HFFc6 (cell line): ENCODE measurements around the gene ABI1. TPM values are rescaled to one million over a fixed set of nuclear protein-coding genes. Genes with fewer than 3 reads are reported as not detected.

Source experiments
- DNase-seq: peaks from one replicate; pipeline ENCODE4 v3.0.0-alpha.2; 2018
- H3K27ac Mint-ChIP-seq: 2 replicates; pipeline ENCODE4 v1.8.0; 2020; ENCODE audit warnings: mild to moderate bottlenecking, mixed read lengths
- H3K27me3 Mint-ChIP-seq: 2 replicates; pipeline ENCODE4 v1.8.0; 2021; ENCODE audit warnings: mild to moderate bottlenecking, moderate library complexity, mixed read lengths; ENCODE audit not compliant: insufficient read depth
- H3K36me3 Mint-ChIP-seq: 2 replicates; pipeline ENCODE4 v1.8.0; 2021; ENCODE audit warnings: low read depth, mixed read lengths
- H3K4me1 Mint-ChIP-seq: 2 replicates; pipeline ENCODE4 v1.8.0; 2020; ENCODE audit warnings: low read depth, mixed read lengths
- H3K4me3 Mint-ChIP-seq: 2 replicates; pipeline ENCODE4 v1.8.0; 2020; ENCODE audit warnings: mild to moderate bottlenecking, moderate library complexity, mixed read lengths
- H3K9me3 Mint-ChIP-seq: 2 replicates; pipeline ENCODE4 v1.8.0; 2020; ENCODE audit warnings: mild to moderate bottlenecking, mixed read lengths
- CTCF ChIP-seq: fragments of 200-600 bp; sonication (generic); IDR thresholded peaks from 2 replicates; pipeline ENCODE4 v1.5.0; 2021; ENCODE audit warnings: antibody characterized with exemption, mild to moderate bottlenecking
- total RNA-seq, 6 experiments: library from RNA; stranded (reverse); fragmentation: NEBNext Ultra II Directional; extraction: Animal tissue kit (Norgen Biotek cat#: 25700); gene quantifications; 2 replicates in 1 of 6; 3 replicates in 5 of 6; pipeline ENCODE4 v1.2.3, GENCODE V29; 2021

ABI1 gene
- total RNA-seq, 6 experiments from 2014 or later, result 48.0 to 56.5 (median 53.3) TPM

- DNase-seq, result no peak
- no peak overlapping the region for H3K4me3 Mint-ChIP-seq
- no peaks in the 10 kb centered on the region for H3K36me3 Mint-ChIP-seq
- no peak for TF ChIP-seq CTCF
- H3K9me3 Mint-ChIP-seq, result no peaks in the 10 kb centered on the region
- no peak overlapping the region for H3K27ac Mint-ChIP-seq
- no peaks in the 10 kb centered on the region; the same call in 1 of the 2 replicates for H3K27me3 Mint-ChIP-seq
- H3K4me1 Mint-ChIP-seq, result peaks cover 21% of the 10 kb centered on the region
Observed at GRCh38 chr10:26773633-26774032, 87.1 kb downstream of the ABI1 start.

- no peaks in the 10 kb centered on the region for H3K9me3 Mint-ChIP-seq
Observed at GRCh38 chr10:26770069-26770468, 90.7 kb downstream of the ABI1 start.

GRCh38 chr10:26765549-26765948 lies 95.2 kb downstream of the ABI1 start:
- peaks cover 3% of the 10 kb centered on the region for H3K27me3 Mint-ChIP-seq

More at GRCh38 chr10:26770069-26770468, 90.7 kb downstream of the ABI1 start:
- Mint-ChIP-seq H3K4me1 (peaks cover 20% of the 10 kb centered on the region), H3K27me3 (no peaks in the 10 kb centered on the region), H3K36me3 (peaks cover 5% of the 10 kb centered on the region; the same call in 1 of the 2 replicates), H3K4me3 (no peak overlapping the region), H3K27ac (no peak overlapping the region)
- DNase-seq, result no peak
- TF ChIP-seq CTCF, result no peak

GRCh38 chr10:26759008-26759407 lies 101.8 kb downstream of the ABI1 start:
- Mint-ChIP-seq H3K4me3 (no peak overlapping the region), H3K9me3 (no peaks in the 10 kb centered on the region), H3K27ac (no peak overlapping the region), H3K36me3 (peaks cover 18% of the 10 kb centered on the region), H3K4me1 (peaks cover 9% of the 10 kb centered on the region), H3K27me3 (peaks cover 3% of the 10 kb centered on the region)
- TF ChIP-seq CTCF, result no peak
- DNase-seq, result no peak

More at GRCh38 chr10:26765549-26765948, 95.2 kb downstream of the ABI1 start:
- no peak overlapping the region; the same call in 1 of the 2 replicates for H3K27ac Mint-ChIP-seq
- no peak overlapping the region for H3K4me3 Mint-ChIP-seq
- peaks cover 9% of the 10 kb centered on the region for H3K4me1 Mint-ChIP-seq
- no peak for TF ChIP-seq CTCF
- peaks cover 12% of the 10 kb centered on the region; the same call in 1 of the 2 replicates for H3K36me3 Mint-ChIP-seq
- no peak for DNase-seq
- no peaks in the 10 kb centered on the region for H3K9me3 Mint-ChIP-seq

GRCh38 chr10:26755443-26755903 lies 105.3 kb downstream of the ABI1 start:
- peaks cover 9% of the 10 kb centered on the region for H3K4me1 Mint-ChIP-seq
- peak overlapping the region; percentile 32; the same call in 1 of the 2 replicates for H3K4me3 Mint-ChIP-seq
- peak overlapping the region; percentile 58; the same call in 1 of the 2 replicates for H3K27ac Mint-ChIP-seq
- DNase-seq, result peak; percentile 21
- H3K27me3 Mint-ChIP-seq, result no peaks in the 10 kb centered on the region; the same call in 1 of the 2 replicates
- H3K36me3 Mint-ChIP-seq, result peaks cover 11% of the 10 kb centered on the region; the same call in 1 of the 2 replicates
- no peak for TF ChIP-seq CTCF
- no peaks in the 10 kb centered on the region for H3K9me3 Mint-ChIP-seq
